ENCODE data around the gene SPATA6. TPM values are rescaled to one million over a fixed set of nuclear protein-coding genes. Genes with fewer than 3 reads are reported as not detected.
A peak's percentile ranks its signal among the peaks of the same experiment; 100 is the strongest.

The SPATA6 gene
- total RNA-seq (2021; fragmentation: NEBNext Ultra II Directional; extraction: Animal tissue kit (Norgen Biotek cat#: 25700)) (11.0 and 17.2 TPM in 2 replicates), polyA plus RNA-seq (2011; rRNA removed) (2.4 and 3.1 TPM in 2 replicates), polyA minus RNA-seq (2011; rRNA and poly(A)+ RNA removed) (16.1 and 16.4 TPM in 2 replicates)
- polyA plus RNA-seq (2011; cell fraction: cytosol; rRNA removed) = 3.5 TPM
- 7.9 TPM for polyA plus RNA-seq (2011; cell fraction: nucleus; rRNA removed)
- polyA plus RNA-seq (2012, experiment 1 of 2) = 6.7 to 9.1 TPM (median 8.1 TPM) in 4 replicates
- 1.7 TPM for polyA plus RNA-seq (2012, experiment 2 of 2)
- polyA plus RNA-seq (2013, experiment 1 of 2) = 5.8 TPM
- 6.2 TPM for polyA plus RNA-seq (2013, experiment 2 of 2)
- 7.7 TPM for polyA minus RNA-seq (2011; cell fraction: cytosol; rRNA and poly(A)+ RNA removed)
- 35.6 TPM for polyA minus RNA-seq (2011; cell fraction: nucleus; rRNA and poly(A)+ RNA removed)
- long read RNA-seq, experiment 1, full-length matches to known transcripts = 1 of 8 reads
- long read RNA-seq, experiment 1, partial matches to known transcripts = 2 of 8 reads
- long read RNA-seq, experiment 1, other reads (novel, unspliced or antisense) = 5 of 8 reads
- long read RNA-seq, experiment 2, full-length matches to known transcripts = 1 of 7 reads
- long read RNA-seq, experiment 2, partial matches to known transcripts = 0 of 7 reads
- long read RNA-seq, experiment 2, other reads (novel, unspliced or antisense) = 6 of 7 reads

GRCh38 chr1:48471691-48472576 is at the start of gene SPATA6:
Gene SPATA6 (minus strand): TSS chr1:48472204. CDS start chr1:48472008, 196 bp downstream.
- FAIRE-seq (peak; percentile 13), DNase-seq (ENCODE audit: low read depth in 1 of 2, low spot score in 2 of 2) (peak; percentile 89 to 97)
- peak within 1 kb of the TSS; percentile 71 to 80 for H3K4me2 ChIP-seq (ENCODE audit: insufficient read depth in 1 of 2, low read depth in 2 of 2, low read length in 2 of 2)
- no peaks in the 10 kb centered on the region for H3K79me1 ChIP-seq (ENCODE audit: low read depth, low read length)
- H2BK5ac ChIP-seq (ENCODE audit: low read depth, low read length) = peak within 1 kb of the TSS; percentile 66; the same call in 1 of the 2 replicates
- H3K4me3 ChIP-seq (ENCODE audit: extremely low read depth in 1 of 4, insufficient read depth in 2 of 4, low read depth in 3 of 4, low read length in 4 of 4) = peak within 1 kb of the TSS; percentile 43 to 88 (median 78)
- no peaks in the 10 kb centered on the region for H3K36me3 ChIP-seq (ENCODE audit: control insufficient read depth in 2 of 4, insufficient read depth in 4 of 4, low read length in 3 of 4)
- H3K9me3 ChIP-seq (ENCODE audit: insufficient read depth in 2 of 2, low read depth in 1 of 2, low read length in 1 of 2) = peaks cover 0 to 3% of the 10 kb centered on the region in 2 experiments; a peak in 1 of 4 replicates
- H2AK5ac ChIP-seq (ENCODE audit: low read depth, low read length) = no peak within 1 kb of the TSS
- peak within 1 kb of the TSS; percentile 19 to 65 (median 56); a peak in 6 of 7 replicates for H3K9ac ChIP-seq (replicated peaks in 1 of 4; ENCODE audit: extremely low read depth in 1 of 4, low read depth in 3 of 4, low read length in 3 of 4)
- H3K27me3 ChIP-seq (replicated peaks in 1 of 4; ENCODE audit: control insufficient read depth in 3 of 4, extremely low read depth in 1 of 4, insufficient read depth in 3 of 4, low read length in 3 of 4) = no peaks in the 10 kb centered on the region
- H4K20me1 ChIP-seq (replicated peaks in 1 of 2; ENCODE audit: control insufficient read depth in 1 of 2, insufficient read depth in 2 of 2, low read length in 2 of 2) = no peaks in the 10 kb centered on the region
- H3K56ac ChIP-seq (replicated peaks; ENCODE audit: insufficient read length, low read depth, low read length) = peak within 1 kb of the TSS; percentile 37
- H2BK20ac ChIP-seq (ENCODE audit: low read length) = no peak within 1 kb of the TSS
- no peak within 1 kb of the TSS for H3K14ac ChIP-seq (ENCODE audit: insufficient read length)
- no peak within 1 kb of the TSS for H2BK120ac ChIP-seq (replicated peaks; ENCODE audit: low read depth, low read length)
- CTCF ChIA-PET (ENCODE audit: partially characterized antibody) = interaction anchor here (0.7 to 2.4 kb wide), 5 partner anchors 9 to 410 kb away, joined by 3 to 12 read pairs (median 3); no protein-coding TSS in a partner anchor
- H4K91ac ChIP-seq (replicated peaks; ENCODE audit: insufficient read length, low read length) = peak within 1 kb of the TSS; percentile 36
- no peak within 1 kb of the TSS for H3K4ac ChIP-seq (replicated peaks; ENCODE audit: insufficient read length, low read depth, low read length)
- no peak within 1 kb of the TSS for H3K23ac ChIP-seq (ENCODE audit: insufficient read length)
- 0 out of 2 replicates have a peak, but pooled peaks cover 5% of the 10 kb centered on the region for H3K23me2 ChIP-seq (ENCODE audit: low read depth, low read length)
- H3K4me1 ChIP-seq (replicated peaks in 1 of 4; ENCODE audit: control insufficient read depth in 3 of 4, insufficient read depth in 4 of 4, low read length in 3 of 4) = peaks cover 0 to 11% (median 6%) of the 10 kb centered on the region in 4 experiments; a peak in 4 of 7 replicates
- H3K79me2 ChIP-seq (ENCODE audit: control insufficient read depth in 1 of 2, insufficient read depth in 2 of 2, low read length in 2 of 2) = peaks cover 0 to 6% of the 10 kb centered on the region in 2 experiments; a peak in 1 of 4 replicates
- no peak within 1 kb of the TSS; the same call in 1 of the 2 replicates for H2BK12ac ChIP-seq (ENCODE audit: low read depth, low read length)
- no peak within 1 kb of the TSS for H2BK15ac ChIP-seq (ENCODE audit: low read length)
- H4K5ac ChIP-seq (ENCODE audit: insufficient read length, low read depth, low read length) = peak within 1 kb of the TSS; percentile 50
- WGBS, 2 experiments (ENCODE audit: extremely low coverage in 1 of 2, insufficient coverage in 1 of 2, insufficient read length in 1 of 2, insufficient replicate concordance in 2 of 2, low coverage in 1 of 2, low lambda C conversion rate in 2 of 2, missing lambda C conversion rate in 1 of 2) = 1% methylated on average over 32 of the region's 73 CpGs; no CpG with 5 or more reads in 1 of the 2 experiments
- peak within 1 kb of the TSS; percentile 67; the same call in 1 of the 2 replicates for H3K27ac ChIP-seq (ENCODE audit: low read depth, low read length)
- H3K18ac ChIP-seq (ENCODE audit: extremely low read depth, low read length) = no peak within 1 kb of the TSS; the same call in none of the 2 replicates
- POLR2A ChIA-PET (ENCODE audit: partially characterized antibody) = interaction anchor here (0.9 to 1.3 kb wide), 5 partner anchors 9 to 55 kb away, joined by 3 to 5 read pairs (median 3); no protein-coding TSS in a partner anchor
- peak within 1 kb of the TSS; percentile 74 for H2AFZ ChIP-seq (ENCODE audit: low read length)
- 0 out of 2 replicates have a peak within 1 kb of the TSS, but pooled peaks have one; percentile 22 for H4K8ac ChIP-seq (ENCODE audit: extremely low read depth, insufficient read depth, low read length)
- TF ChIP-seq CREB1 (IDR thresholded peaks at IDR 0.05) = peak; percentile 87
- no peak for TF ChIP-seq EZH2 (IDR thresholded peaks at IDR 0.05; ENCODE audit: low read depth, low read length, severe bottlenecking)
- TF ChIP-seq POLR2AphosphoS5 (IDR thresholded peaks at IDR 0.05; ENCODE audit: low read depth, low read length) = peak; percentile 92
- TF ChIP-seq FOSL1 (IDR thresholded peaks at IDR 0.05; ENCODE audit: insufficient read depth, low read depth, low read length) = no peak
- peak; percentile 90 for TF ChIP-seq SIN3A (conservative IDR thresholded peaks at IDR 0.05 in 1 of 2, IDR thresholded peaks at IDR 0.05 in 1 of 2; ENCODE audit: low read depth in 1 of 2, low read length in 2 of 2)
- peak; percentile 81 for TF ChIP-seq KDM4A (IDR thresholded peaks at IDR 0.05; ENCODE audit: low read depth, low read length, severe bottlenecking)

Data from H1 (cell line).